GM13977 (cell line): ENCODE data around the gene MELTF.

Source experiments
- DNase-seq: peaks from one replicate; pipeline ENCODE4 v3.0.0; 2012; ENCODE audit warnings: low spot score
- CTCF ChIP-seq: IDR thresholded peaks from 2 replicates; pipeline ENCODE4 v1.5.1; 2012; ENCODE audit warnings: mild to moderate bottlenecking, control low read depth; ENCODE audit not compliant: insufficient read depth; ENCODE audit errors: extremely low read depth, missing control alignments
- in situ Hi-C: fragments of 300-500 bp; cut with MboI; formaldehyde crosslinking; loops from one replicate; pipeline ENCODE4 v1.12.0; 2022; ENCODE audit warnings: low sequenced_read_pairs, low pct_unique_long_range_greater_than_20kb, mixed read lengths, inconsistent platforms; ENCODE audit not compliant: unreplicated experiment

MELTF gene

GRCh38 chr3:197000211-197000610 lies 29.4 kb downstream of the MELTF start:
- no peak for TF ChIP-seq CTCF
- DNase-seq, result no peak
- in situ Hi-C loops, result loop anchor here (25.0 kb wide), 2 partner anchors 187 to 512 kb away; no protein-coding TSS in a partner anchor

GRCh38 chr3:196998966-196999760 lies 30.5 kb downstream of the MELTF start:
- in situ Hi-C loops, result no loop called here
- no peak for DNase-seq
- no peak for TF ChIP-seq CTCF

- in situ Hi-C loops, result no loop called here
- DNase-seq, result no peak
- TF ChIP-seq CTCF, result no peak
Observed at GRCh38 chr3:196997311-196997710, 32.3 kb downstream of the MELTF start.

- no peak for TF ChIP-seq CTCF
- in situ Hi-C loops, result no loop called here
- DNase-seq, result no peak
Observed at GRCh38 chr3:196996454-196997265, 33.0 kb downstream of the MELTF start.

- TF ChIP-seq CTCF, result no peak
- in situ Hi-C loops, result no loop called here
- DNase-seq, result no peak
Observed at GRCh38 chr3:196995646-196996355, 33.8 kb downstream of the MELTF start.

- no peak for TF ChIP-seq CTCF
- in situ Hi-C loops, result no loop called here
- no peak for DNase-seq
Observed at GRCh38 chr3:196995027-196995426, 34.6 kb downstream of the MELTF start.
